Transverse colon (tissue), 3 donors: Measurements from ENCODE around the gene SPOCK2.

Source experiments
- CTCF ChIP-seq, 5 experiments: fragments of 200-600 bp in 3 of 5; fragments of 450-650 bp in 2 of 5; sonication (generic) in 3 of 5; IDR thresholded peaks; 1 replicate in 2 of 5; 2 replicates in 3 of 5; pipeline ENCODE4 v1.5.1; 2016 to 2017; ENCODE audit warnings: antibody characterized with exemption in 5 of 5, inconsistent platforms in 3 of 5, mild to moderate bottlenecking in 2 of 5, moderate library complexity in 1 of 5
- EP300 ChIP-seq: sonication (generic); formaldehyde crosslinking; IDR thresholded peaks from one replicate; pipeline ENCODE4 v1.6.1; 2017; ENCODE audit warnings: antibody characterized with exemption, low read depth
- POLR2A ChIP-seq: fragments of 450-650 bp; IDR thresholded peaks from one replicate; pipeline ENCODE4 v1.6.1; 2016; ENCODE audit warnings: antibody characterized with exemption, mild to moderate bottlenecking, moderate library complexity

GRCh38 chr10:72072046-72072445 lies 16.3 kb downstream of the SPOCK2 start:
- TF ChIP-seq CTCF (IDR thresholded peaks at IDR 0.05) (no peak), EP300 (no peak), POLR2A (no peak)
